K562 (cell line): Measurements from ENCODE around the gene NOP14. TPM values are rescaled to one million over a fixed set of nuclear protein-coding genes. Genes with fewer than 3 reads are reported as not detected.
A peak's percentile ranks its signal among the peaks of the same experiment; 100 is the strongest.

Experiments used
- CBFB ChIP-seq: sonication (generic); formaldehyde crosslinking; IDR thresholded peaks from 2 replicates; pipeline ENCODE4 v1.4.0; 2020; ENCODE audit warnings: mild to moderate bottlenecking, missing genetic modification reagents
- DDX20 ChIP-seq: fragments of 450-650 bp; IDR thresholded peaks from 2 replicates; pipeline ENCODE4 v1.6.1; 2016; ENCODE audit warnings: missing genetic modification characterization, low read depth, mild to moderate bottlenecking, missing compliant biosample characterization, moderate library complexity
- EHMT2 ChIP-seq: fragments of 450-650 bp; IDR thresholded peaks from 2 replicates; pipeline ENCODE4 v1.6.1; 2018; ENCODE audit warnings: antibody characterized with exemption
- GATAD2A ChIP-seq: fragments of 450-650 bp; IDR thresholded peaks from 2 replicates; pipeline ENCODE4 v1.6.1; 2017
- HLTF ChIP-seq: fragments of 450-650 bp; IDR thresholded peaks from 2 replicates; pipeline ENCODE4 v1.6.1; 2016
- KAT2B ChIP-seq: IDR thresholded peaks from one replicate; pipeline ENCODE4 v1.6.1; 2012; ENCODE audit warnings: low read depth, mild to moderate bottlenecking, control low read depth, inconsistent platforms, low read length, moderate library complexity
- LCOR ChIP-seq: sonication (generic); formaldehyde crosslinking; IDR thresholded peaks from 2 replicates; pipeline ENCODE4 v1.8.0; 2022; ENCODE audit warnings: mild to moderate bottlenecking, missing genetic modification reagents
- MNT ChIP-seq, 2 experiments: fragments of 450-650 bp; conservative IDR thresholded peaks; 2 replicates each; pipeline ENCODE4 v1.6.1; 2017; ENCODE audit warnings: mild to moderate bottlenecking in 2 of 2, moderate library complexity in 2 of 2
- MXI1 ChIP-seq: IDR thresholded peaks from 2 replicates; pipeline ENCODE4 v1.6.1; 2011; ENCODE audit warnings: low read depth, mild to moderate bottlenecking, improper control_type of control experiment, low read length
- RFX5 ChIP-seq: IDR thresholded peaks from 2 replicates; pipeline ENCODE4 v1.6.1; 2011; ENCODE audit warnings: low read depth, mild to moderate bottlenecking, improper control_type of control experiment, low read length
- THRA ChIP-seq: fragments of 450-650 bp; IDR thresholded peaks from 2 replicates; pipeline ENCODE4 v1.6.1; 2017; ENCODE audit warnings: mild to moderate bottlenecking, moderate library complexity
- ZBTB17 ChIP-seq: fragments of 450-650 bp; formaldehyde crosslinking; IDR thresholded peaks from 2 replicates; pipeline ENCODE4 v1.4.0; 2020; ENCODE audit warnings: mild to moderate bottlenecking
- ZC3H4 ChIP-seq: sonication (generic); formaldehyde crosslinking; IDR thresholded peaks from 2 replicates; pipeline ENCODE4 v1.9.0; 2021; ENCODE audit warnings: missing genetic modification reagents, borderline replicate concordance
- ZNF175 ChIP-seq: fragments of 200-800 bp; sonication (Bioruptor generic); IDR thresholded peaks from 2 replicates; pipeline ENCODE4 v1.6.1; 2016; ENCODE audit warnings: low read depth, mild to moderate bottlenecking, missing genetic modification characterization, missing compliant biosample characterization
- ZNF354B ChIP-seq: fragments of 250-450 bp; sonication (Bioruptor Pico); IDR thresholded peaks from 2 replicates; pipeline ENCODE4 v1.4.0; 2020
- ZNF436 ChIP-seq: fragments of 250-450, 450-650 bp; sonication (Bioruptor Pico); formaldehyde crosslinking; IDR thresholded peaks from 2 replicates; pipeline ENCODE4 v1.7.0; 2020; ENCODE audit warnings: mild to moderate bottlenecking
- polyA plus RNA-seq, 8 experiments: library from polyadenylated mRNA; depleted of rRNA in 4 of 8; stranded (reverse) in 5 of 8; unstranded in 3 of 8; fragments of >200 nt; fragmentation: Nextera tagmentation in 2 of 8; fragmentation: Illumina TruSeq in 1 of 8; extraction: Ambion mirVana in 2 of 8; extraction: Trizol in 1 of 8; gene quantifications; 2 replicates each; pipeline versions ENCODE4 v1.2.1 to v1.2.3, GENCODE V29; 2011 to 2014; ENCODE audit warnings: inconsistent platforms in 1 of 8, missing spikeins in 1 of 8
- total RNA-seq, 7 experiments: library from RNA; depleted of rRNA in 6 of 7; stranded (reverse); fragments of >200 nt in 6 of 7; fragmentation: Illumina TruSeq in 2 of 7; extraction: Trizol in 2 of 7; gene quantifications; 2 replicates each; pipeline versions ENCODE4 v1.2.1 to v1.2.3, GENCODE V29; 2011 to 2021; ENCODE audit warnings: low replicate concordance in 1 of 7
- TF ChIP-seq, protein P1 (sequence below), 3 experiments: fragments of 200-800 bp in 1 of 3; fragments of 250-450 bp in 1 of 3; fragments of 450-650 bp in 1 of 3; sonication (Bioruptor Pico) in 1 of 3; sonication (Bioruptor generic) in 1 of 3; formaldehyde crosslinking in 1 of 3; IDR thresholded peaks; 2 replicates each; pipeline versions ENCODE4 v1.6.1 to v1.8.0; 2016 to 2022; ENCODE audit warnings: mild to moderate bottlenecking in 2 of 3, missing genetic modification characterization in 2 of 3, missing compliant biosample characterization in 1 of 3, moderate library complexity in 1 of 3
- TF ChIP-seq, protein P2 (sequence below): fragments of 250-450 bp; sonication (Bioruptor Pico); IDR thresholded peaks from 2 replicates; pipeline ENCODE4 v1.6.1; 2021; ENCODE audit warnings: mild to moderate bottlenecking
- TF ChIP-seq, protein P3 (sequence below): fragments of 450-650 bp; IDR thresholded peaks from 2 replicates; pipeline ENCODE4 v1.6.1; 2018; ENCODE audit warnings: mild to moderate bottlenecking, low read depth; ENCODE audit not compliant: partially characterized antibody

The NOP14 gene
- total and polyA plus RNA-seq, 9 of the 15 experiments (the other 6 are each of a cell fraction or from before 2014, with no cell fraction given) = 12.7 to 76.0 (median 50.9) TPM

- TF ChIP-seq KAT2B = no peak
- peak; percentile 98 to 99 for TF ChIP-seq MNT (conservative IDR thresholded peaks at IDR 0.05)
- no peak for TF ChIP-seq EHMT2
- TF ChIP-seq LCOR (CRISPR knock-in tag) = peak; percentile 96
- no peak for TF ChIP-seq RFX5
- TF ChIP-seq ZNF354B (CRISPR knock-in tag) = no peak
- peak; percentile 79; the same call in 1 of the 2 replicates for TF ChIP-seq CBFB (CRISPR knock-in tag)
- no peak for TF ChIP-seq DDX20 (tag)
- TF ChIP-seq ZNF175 = peak; percentile 67; the same call in 1 of the 2 replicates
- peak; percentile 36; the same call in 1 of the 2 replicates for TF ChIP-seq GATAD2A
- TF ChIP-seq, protein P1, sequence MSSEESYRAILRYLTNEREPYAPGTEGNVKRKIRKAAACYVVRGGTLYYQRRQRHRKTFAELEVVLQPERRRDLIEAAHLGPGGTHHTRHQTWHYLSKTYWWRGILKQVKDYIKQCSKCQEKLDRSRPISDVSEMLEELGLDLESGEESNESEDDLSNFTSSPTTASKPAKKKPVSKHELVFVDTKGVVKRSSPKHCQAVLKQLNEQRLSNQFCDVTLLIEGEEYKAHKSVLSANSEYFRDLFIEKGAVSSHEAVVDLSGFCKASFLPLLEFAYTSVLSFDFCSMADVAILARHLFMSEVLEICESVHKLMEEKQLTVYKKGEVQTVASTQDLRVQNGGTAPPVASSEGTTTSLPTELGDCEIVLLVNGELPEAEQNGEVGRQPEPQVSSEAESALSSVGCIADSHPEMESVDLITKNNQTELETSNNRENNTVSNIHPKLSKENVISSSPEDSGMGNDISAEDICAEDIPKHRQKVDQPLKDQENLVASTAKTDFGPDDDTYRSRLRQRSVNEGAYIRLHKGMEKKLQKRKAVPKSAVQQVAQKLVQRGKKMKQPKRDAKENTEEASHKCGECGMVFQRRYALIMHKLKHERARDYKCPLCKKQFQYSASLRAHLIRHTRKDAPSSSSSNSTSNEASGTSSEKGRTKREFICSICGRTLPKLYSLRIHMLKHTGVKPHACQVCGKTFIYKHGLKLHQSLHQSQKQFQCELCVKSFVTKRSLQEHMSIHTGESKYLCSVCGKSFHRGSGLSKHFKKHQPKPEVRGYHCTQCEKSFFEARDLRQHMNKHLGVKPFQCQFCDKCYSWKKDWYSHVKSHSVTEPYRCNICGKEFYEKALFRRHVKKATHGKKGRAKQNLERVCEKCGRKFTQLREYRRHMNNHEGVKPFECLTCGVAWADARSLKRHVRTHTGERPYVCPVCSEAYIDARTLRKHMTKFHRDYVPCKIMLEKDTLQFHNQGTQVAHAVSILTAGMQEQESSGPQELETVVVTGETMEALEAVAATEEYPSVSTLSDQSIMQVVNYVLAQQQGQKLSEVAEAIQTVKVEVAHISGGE (CRISPR knock-in tag; IDR thresholded peaks at IDR 0.05) = peak in 1 of 3 experiments; percentile 78; a peak in 2 of 6 replicates
- no peak for TF ChIP-seq ZNF436 (CRISPR knock-in tag)
- TF ChIP-seq HLTF = no peak
- TF ChIP-seq ZC3H4 = no peak
- TF ChIP-seq, protein P2, sequence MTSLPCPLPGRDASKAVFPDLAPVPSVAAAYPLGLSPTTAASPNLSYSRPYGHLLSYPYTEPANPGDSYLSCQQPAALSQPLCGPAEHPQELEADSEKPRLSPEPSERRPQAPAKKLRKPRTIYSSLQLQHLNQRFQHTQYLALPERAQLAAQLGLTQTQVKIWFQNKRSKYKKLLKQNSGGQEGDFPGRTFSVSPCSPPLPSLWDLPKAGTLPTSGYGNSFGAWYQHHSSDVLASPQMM (CRISPR knock-in tag) = no peak
- no peak for TF ChIP-seq THRA
- TF ChIP-seq, protein P3, sequence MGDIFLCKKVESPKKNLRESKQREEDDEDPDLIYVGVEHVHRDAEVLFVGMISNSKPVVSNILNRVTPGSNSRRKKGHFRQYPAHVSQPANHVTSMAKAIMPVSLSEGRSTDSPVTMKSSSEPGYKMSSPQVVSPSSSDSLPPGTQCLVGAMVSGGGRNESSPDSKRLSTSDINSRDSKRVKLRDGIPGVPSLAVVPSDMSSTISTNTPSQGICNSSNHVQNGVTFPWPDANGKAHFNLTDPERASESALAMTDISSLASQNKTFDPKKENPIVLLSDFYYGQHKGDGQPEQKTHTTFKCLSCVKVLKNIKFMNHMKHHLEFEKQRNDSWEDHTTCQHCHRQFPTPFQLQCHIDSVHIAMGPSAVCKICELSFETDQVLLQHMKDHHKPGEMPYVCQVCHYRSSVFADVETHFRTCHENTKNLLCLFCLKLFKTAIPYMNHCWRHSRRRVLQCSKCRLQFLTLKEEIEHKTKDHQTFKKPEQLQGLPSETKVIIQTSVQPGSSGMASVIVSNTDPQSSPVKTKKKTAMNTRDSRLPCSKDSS = no peak
- no peak for TF ChIP-seq ZBTB17
- peak; percentile 80 for TF ChIP-seq MXI1
Measured at GRCh38 chr4:2963175-2963965, at the start of gene NOP14, which contains the start of gene GRK4 (continued).
